ENCODE data around the gene TSPO2. TPM values are rescaled to one million over a fixed set of nuclear protein-coding genes. Genes with fewer than 3 reads are reported as not detected.

TSPO2 gene
- total and polyA plus RNA-seq, 2 of the 13 experiments (the other 11 are each of a cell fraction or from before 2014, with no cell fraction given) = 0.55 TPM; not detected in 1

DNA sequence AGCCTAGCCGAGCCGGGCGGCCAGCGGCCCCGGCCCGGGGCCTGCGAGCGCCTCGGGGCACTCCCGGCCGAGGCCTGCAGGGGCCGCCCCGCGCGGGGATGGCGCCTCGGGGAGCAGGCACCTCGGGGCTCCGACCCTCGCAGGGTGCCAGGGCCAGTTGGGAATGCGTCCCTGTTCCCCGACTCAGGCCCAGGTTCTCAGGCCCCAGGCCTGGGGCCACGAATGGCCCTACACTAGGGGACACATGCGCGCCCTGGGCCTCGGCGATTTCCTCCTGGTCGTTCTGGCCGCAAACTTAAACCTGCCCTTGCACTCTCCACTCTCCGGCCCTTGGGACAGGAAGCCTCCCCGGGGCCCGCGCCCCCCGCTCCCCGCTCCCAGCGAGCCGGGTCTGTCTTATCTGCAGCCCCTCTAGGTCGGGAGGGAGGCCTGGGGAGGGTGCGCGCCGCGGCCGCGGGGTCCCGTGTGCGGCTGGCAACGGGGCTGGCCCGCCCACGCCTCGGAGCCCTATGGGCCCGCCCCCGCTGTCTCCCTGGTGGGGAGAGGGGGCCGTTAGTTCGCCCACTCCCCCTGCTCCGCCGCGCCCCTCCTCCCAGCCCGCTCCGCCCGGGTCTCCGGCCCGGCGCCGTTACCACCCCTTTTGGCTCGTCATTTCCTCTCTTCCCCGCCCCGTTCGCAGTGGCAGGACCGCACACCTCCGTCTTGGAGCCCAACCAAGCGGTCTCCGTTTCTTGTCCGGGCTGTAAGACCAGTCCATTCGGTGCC lies 31.1 kb downstream of the TSPO2 start (continued):
- TF ChIP-seq, protein P1, sequence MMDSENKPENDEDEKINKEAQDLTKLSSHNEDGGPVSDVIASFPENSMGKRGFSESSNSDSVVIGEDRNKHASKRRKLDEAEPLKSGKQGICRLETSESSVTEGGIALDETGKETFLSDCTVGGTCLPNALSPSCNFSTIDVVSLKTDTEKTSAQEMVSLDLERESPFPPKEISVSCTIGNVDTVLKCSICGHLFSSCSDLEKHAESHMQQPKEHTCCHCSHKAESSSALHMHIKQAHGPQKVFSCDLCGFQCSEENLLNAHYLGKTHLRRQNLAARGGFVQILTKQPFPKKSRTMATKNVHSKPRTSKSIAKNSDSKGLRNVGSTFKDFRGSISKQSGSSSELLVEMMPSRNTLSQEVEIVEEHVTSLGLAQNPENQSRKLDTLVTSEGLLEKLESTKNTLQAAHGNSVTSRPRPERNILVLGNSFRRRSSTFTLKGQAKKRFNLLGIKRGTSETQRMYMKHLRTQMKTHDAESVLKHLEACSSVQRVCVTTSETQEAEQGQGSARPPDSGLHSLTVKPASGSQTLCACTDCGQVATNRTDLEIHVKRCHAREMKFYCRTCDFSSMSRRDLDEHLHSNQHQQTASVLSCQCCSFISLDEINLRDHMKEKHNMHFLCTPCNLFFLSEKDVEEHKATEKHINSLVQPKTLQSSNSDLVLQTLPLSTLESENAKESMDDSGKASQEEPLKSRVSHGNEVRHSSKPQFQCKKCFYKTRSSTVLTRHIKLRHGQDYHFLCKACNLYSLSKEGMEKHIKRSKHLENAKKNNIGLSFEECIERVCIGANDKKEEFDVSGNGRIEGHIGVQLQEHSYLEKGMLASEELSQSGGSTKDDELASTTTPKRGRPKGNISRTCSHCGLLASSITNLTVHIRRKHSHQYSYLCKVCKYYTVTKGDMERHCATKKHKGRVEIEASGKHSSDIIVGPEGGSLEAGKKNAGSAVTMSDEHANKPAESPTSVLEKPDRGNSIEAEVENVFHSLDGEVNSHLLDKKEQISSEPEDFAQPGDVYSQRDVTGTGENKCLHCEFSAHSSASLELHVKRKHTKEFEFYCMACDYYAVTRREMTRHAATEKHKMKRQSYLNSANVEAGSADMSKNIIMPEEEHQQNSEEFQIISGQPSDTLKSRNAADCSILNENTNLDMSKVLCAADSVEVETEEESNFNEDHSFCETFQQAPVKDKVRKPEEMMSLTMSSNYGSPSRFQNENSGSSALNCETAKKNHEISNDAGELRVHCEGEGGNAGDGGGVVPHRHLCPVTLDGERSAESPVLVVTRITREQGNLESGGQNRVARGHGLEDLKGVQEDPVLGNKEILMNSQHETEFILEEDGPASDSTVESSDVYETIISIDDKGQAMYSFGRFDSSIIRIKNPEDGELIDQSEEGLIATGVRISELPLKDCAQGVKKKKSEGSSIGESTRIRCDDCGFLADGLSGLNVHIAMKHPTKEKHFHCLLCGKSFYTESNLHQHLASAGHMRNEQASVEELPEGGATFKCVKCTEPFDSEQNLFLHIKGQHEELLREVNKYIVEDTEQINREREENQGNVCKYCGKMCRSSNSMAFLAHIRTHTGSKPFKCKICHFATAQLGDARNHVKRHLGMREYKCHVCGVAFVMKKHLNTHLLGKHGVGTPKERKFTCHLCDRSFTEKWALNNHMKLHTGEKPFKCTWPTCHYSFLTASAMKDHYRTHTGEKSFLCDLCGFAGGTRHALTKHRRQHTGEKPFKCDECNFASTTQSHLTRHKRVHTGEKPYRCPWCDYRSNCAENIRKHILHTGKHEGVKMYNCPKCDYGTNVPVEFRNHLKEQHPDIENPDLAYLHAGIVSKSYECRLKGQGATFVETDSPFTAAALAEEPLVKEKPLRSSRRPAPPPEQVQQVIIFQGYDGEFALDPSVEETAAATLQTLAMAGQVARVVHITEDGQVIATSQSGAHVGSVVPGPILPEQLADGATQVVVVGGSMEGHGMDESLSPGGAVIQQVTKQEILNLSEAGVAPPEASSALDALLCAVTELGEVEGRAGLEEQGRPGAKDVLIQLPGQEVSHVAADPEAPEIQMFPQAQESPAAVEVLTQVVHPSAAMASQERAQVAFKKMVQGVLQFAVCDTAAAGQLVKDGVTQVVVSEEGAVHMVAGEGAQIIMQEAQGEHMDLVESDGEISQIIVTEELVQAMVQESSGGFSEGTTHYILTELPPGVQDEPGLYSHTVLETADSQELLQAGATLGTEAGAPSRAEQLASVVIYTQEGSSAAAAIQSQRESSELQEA (CRISPR knock-in tag; IDR thresholded peaks at IDR 0.05; ENCODE audit: not compliant biosample characterization) = no peak
- TF ChIP-seq FLYWCH1 (CRISPR knock-in tag; IDR thresholded peaks at IDR 0.05) (no peak), ZNF674 (CRISPR knock-in tag; IDR thresholded peaks at IDR 0.05; ENCODE audit: low read depth) (no peak), ZBTB8A (CRISPR knock-in tag; IDR thresholded peaks at IDR 0.05; ENCODE audit: borderline replicate concordance, low read depth) (no peak), NR2F1 (CRISPR knock-in tag; IDR thresholded peaks at IDR 0.05) (0 out of 4 replicates have a peak, but pooled peaks of 1 of the 2 experiments have one; percentile 23), TSC22D2 (CRISPR knock-in tag; IDR thresholded peaks at IDR 0.05; ENCODE audit: borderline replicate concordance) (no peak; the same call in 1 of the 2 replicates), NFRKB (IDR thresholded peaks at IDR 0.05) (no peak), ZNF101 (CRISPR knock-in tag; IDR thresholded peaks at IDR 0.05; ENCODE audit: borderline replicate concordance, low read depth) (no peak), NFE2L2 (IDR thresholded peaks at IDR 0.05; ENCODE audit: low read length) (no peak), NR3C1 (CRISPR knock-in tag; IDR thresholded peaks at IDR 0.05) (no peak), HOXA7 (CRISPR knock-in tag; IDR thresholded peaks at IDR 0.05) (no peak), ZNF337 (CRISPR knock-in tag; IDR thresholded peaks at IDR 0.05; ENCODE audit: borderline replicate concordance, low read depth) (no peak), MAZ (IDR thresholded peaks at IDR 0.05; ENCODE audit: borderline replicate concordance, low read depth, low read length) (peak; percentile 85), MAZ (CRISPR knock-in tag; IDR thresholded peaks at IDR 0.05; ENCODE audit: low read depth) (peak; percentile 45), RELA (CRISPR knock-in tag; IDR thresholded peaks at IDR 0.05) (no peak), ZNF782 (CRISPR knock-in tag; IDR thresholded peaks at IDR 0.05; ENCODE audit: borderline replicate concordance) (peak; percentile 16; the same call in 1 of the 2 replicates)
- TF ChIP-seq, protein P2, sequence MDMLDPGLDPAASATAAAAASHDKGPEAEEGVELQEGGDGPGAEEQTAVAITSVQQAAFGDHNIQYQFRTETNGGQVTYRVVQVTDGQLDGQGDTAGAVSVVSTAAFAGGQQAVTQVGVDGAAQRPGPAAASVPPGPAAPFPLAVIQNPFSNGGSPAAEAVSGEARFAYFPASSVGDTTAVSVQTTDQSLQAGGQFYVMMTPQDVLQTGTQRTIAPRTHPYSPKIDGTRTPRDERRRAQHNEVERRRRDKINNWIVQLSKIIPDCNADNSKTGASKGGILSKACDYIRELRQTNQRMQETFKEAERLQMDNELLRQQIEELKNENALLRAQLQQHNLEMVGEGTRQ (IDR thresholded peaks at IDR 0.05; ENCODE audit: low read depth, low read length) = no peak
- TF ChIP-seq, protein P2 (CRISPR knock-in tag; IDR thresholded peaks at IDR 0.05; ENCODE audit: borderline replicate concordance) = no peak
- TF ChIP-seq, protein P3, sequence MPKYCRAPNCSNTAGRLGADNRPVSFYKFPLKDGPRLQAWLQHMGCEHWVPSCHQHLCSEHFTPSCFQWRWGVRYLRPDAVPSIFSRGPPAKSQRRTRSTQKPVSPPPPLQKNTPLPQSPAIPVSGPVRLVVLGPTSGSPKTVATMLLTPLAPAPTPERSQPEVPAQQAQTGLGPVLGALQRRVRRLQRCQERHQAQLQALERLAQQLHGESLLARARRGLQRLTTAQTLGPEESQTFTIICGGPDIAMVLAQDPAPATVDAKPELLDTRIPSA (CRISPR knock-in tag; IDR thresholded peaks at IDR 0.05; ENCODE audit: borderline replicate concordance) = no peak

All from HepG2 (cell line).